Activated CD4-positive, alpha-beta T cell treated with anti-CD3 and anti-CD28 coated beads for 36 hours (primary cell): ENCODE measurements around the gene HGD. TPM values are rescaled to one million over a fixed set of nuclear protein-coding genes. Genes with fewer than 3 reads are reported as not detected.
"Not testable (repeated sequence)": the region's sequence is repeated elsewhere in the genome, so short reads cannot be mapped to it uniquely, and the experiment has no call there.

Experiments used
- ATAC-seq: fragments of 200-7000 bp; cut with Tn5 transposase; one replicate; pipeline ENCODE4 v1.10.0; 2021; ENCODE audit warnings: mild to moderate bottlenecking, moderate library complexity
- CTCF ChIA-PET: fragments of 350-600 bp; sonication (Branson Sonifier 250); formaldehyde crosslinking; loops from one replicate; lab custom pipeline; 2021; ENCODE audit warnings: antibody characterized with exemption; lab: Charles Lee
- POLR2A ChIA-PET: fragments of 350-600 bp; sonication (Branson Sonifier 250); formaldehyde crosslinking; loops from one replicate; lab custom pipeline; 2021; ENCODE audit warnings: antibody characterized with exemption, inconsistent platforms; lab: Charles Lee
- DNase-seq: peaks from one replicate; pipeline ENCODE4 v3.0.0-alpha.2; 2020
- H3K27ac Mint-ChIP-seq: one replicate; pipeline ENCODE4 v1.8.0; 2021; ENCODE audit warnings: mixed read lengths
- H3K27me3 Mint-ChIP-seq: one replicate; pipeline ENCODE4 v1.8.0; 2021; ENCODE audit warnings: mixed read lengths
- H3K36me3 Mint-ChIP-seq: one replicate; pipeline ENCODE4 v1.8.0; 2021; ENCODE audit warnings: low read depth, mixed read lengths
- H3K4me1 Mint-ChIP-seq: one replicate; pipeline ENCODE4 v1.8.0; 2021; ENCODE audit warnings: mixed read lengths
- H3K4me3 Mint-ChIP-seq: one replicate; pipeline ENCODE4 v1.8.0; 2021; ENCODE audit warnings: mild to moderate bottlenecking, moderate library complexity, mixed read lengths
- H3K9me3 Mint-ChIP-seq: one replicate; pipeline ENCODE4 v1.8.0; 2021; ENCODE audit warnings: low read depth, mixed read lengths
- intact Hi-C, 2 experiments: fragments of 100-400 bp; cut with DNase I in 1 of 2; cut with micrococcal nuclease in 1 of 2; formaldehyde crosslinking; loops; one replicate each; pipeline versions ENCODE4 v1.14.2 to v1.15.1; 2022 to 2024; cut with DNase I, micrococcal nuclease
- total RNA-seq, 2 experiments: library from RNA; stranded (reverse); gene quantifications; one replicate each; pipeline ENCODE4 v1.2.3, GENCODE V29; 2021

Gene HGD
- total RNA-seq, 2 experiments from 2014 or later: 0.16 to 0.58 TPM

DNA sequence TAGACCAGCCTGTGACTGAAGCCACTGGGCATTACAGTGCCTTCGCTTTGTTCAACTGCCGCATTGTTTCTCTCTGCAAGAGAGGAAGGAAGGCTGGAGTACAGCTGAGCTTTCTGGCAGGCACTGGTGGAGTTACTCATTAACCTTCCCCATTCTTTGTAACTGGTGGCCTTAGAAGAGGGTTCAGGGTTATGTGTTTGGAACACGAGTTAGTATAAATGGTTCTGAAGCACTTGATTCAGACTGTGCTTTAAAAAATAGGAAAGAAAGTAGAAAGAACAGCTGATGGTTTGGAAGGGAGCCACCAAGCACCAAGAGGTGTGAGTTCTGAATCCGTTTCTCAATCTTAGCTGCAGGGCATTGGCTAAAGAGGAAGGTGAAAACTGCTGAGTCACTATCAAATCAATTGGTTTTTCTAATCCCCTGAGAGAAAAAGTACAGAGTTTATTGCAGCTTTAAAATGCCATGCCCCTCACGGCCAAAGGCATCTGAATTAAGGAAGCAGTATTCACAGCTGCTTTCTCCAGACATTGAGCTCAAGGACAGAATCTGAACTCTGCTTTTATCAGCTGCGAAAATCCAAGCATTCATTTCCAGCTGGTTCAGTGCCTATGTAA lies 3.6 kb downstream of the HGD start:
- H3K36me3 Mint-ChIP-seq: peaks cover 4% of the 10 kb centered on the region
- CTCF ChIA-PET: interaction anchor here (0.6 kb wide), 1 partner anchor 118 kb away, joined by 4 read pairs; no protein-coding TSS in a partner anchor
- DNase-seq: no peak
- H3K27me3 Mint-ChIP-seq: peaks cover 2% of the 10 kb centered on the region
- H3K9me3 Mint-ChIP-seq: peaks cover 10% of the 10 kb centered on the region
- no peak overlapping the region for H3K27ac Mint-ChIP-seq
- H3K4me3 Mint-ChIP-seq: no peak overlapping the region
- intact Hi-C loops: no loop called here
- POLR2A ChIA-PET: no interaction called here
- no peak for ATAC-seq
- peaks cover 4% of the 10 kb centered on the region for H3K4me1 Mint-ChIP-seq

DNA sequence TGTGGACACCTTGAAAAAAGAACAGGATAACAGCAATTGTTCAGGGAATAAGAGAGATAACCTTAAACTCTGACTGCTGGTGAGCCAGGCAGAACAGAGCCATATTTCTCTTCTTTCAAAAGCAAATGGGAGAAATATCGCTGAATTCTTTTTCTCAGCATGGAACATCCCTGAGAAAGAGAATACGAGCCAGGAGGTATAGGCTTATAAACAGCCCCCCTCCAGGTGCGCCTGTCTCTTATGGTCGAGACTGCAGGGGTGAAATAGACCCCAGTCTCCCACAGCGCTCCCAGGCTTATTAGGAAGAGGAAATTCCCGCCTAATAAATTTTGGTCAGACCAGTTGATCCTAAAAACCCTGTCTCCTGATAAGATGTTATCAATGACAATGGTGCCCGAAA lies 4.8 kb downstream of the HGD start:
- peaks cover 10% of the 10 kb centered on the region for H3K9me3 Mint-ChIP-seq
- H3K27me3 Mint-ChIP-seq, DNase-seq, CTCF ChIA-PET, POLR2A ChIA-PET, H3K36me3 Mint-ChIP-seq, H3K4me3 Mint-ChIP-seq, ATAC-seq, H3K4me1 Mint-ChIP-seq, H3K27ac Mint-ChIP-seq, intact Hi-C loops: not testable (repeated sequence)

DNA sequence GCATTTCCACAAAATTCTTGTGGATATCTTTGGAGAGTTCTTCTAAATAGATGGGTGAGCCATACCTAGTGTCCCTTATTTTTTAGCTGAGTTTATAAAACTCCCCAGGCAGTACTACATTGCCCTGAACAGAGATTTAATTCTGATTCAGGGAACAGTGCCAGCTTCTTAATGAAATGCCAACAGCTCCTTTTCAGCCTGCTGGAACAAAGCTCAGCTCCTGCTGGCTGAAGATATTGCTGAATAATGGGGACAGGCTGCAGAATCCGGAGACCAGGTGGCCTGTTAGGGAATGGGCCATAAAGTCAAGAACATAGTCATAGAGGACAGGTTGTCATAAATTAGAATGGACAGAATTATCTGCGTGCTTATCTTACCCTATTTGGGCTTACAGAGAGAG lies 8.9 kb downstream of the HGD start:
- peaks cover 5% of the 10 kb centered on the region for H3K36me3 Mint-ChIP-seq
- ChIA-PET POLR2A (no interaction called here), CTCF (no interaction called here)
- H3K27me3 Mint-ChIP-seq: peaks cover 2% of the 10 kb centered on the region
- H3K27ac Mint-ChIP-seq: no peak overlapping the region
- DNase-seq (no peak), ATAC-seq (no peak)
- no peaks in the 10 kb centered on the region for H3K4me1 Mint-ChIP-seq
- H3K4me3 Mint-ChIP-seq: no peak overlapping the region
- H3K9me3 Mint-ChIP-seq: peaks cover 10% of the 10 kb centered on the region
- intact Hi-C loops: no loop called here

DNA sequence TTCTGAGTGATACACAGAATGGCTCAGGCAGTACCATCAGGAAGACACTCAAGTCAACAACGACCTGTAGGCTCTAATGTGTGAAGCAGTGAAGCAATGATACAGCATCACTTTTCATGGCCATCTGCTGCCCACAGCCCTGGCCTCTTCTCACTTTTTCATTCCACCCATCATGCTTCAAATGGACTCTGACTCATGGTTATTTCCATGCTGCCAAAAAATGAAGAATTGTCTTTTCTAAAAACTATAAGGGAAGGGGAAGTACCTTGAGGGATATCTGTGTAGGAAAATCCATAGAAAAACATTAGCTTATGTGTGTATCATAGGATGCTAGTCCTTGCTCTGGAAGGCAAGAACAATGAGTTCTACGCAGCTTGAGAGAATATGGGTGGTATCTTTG lies 11.5 kb downstream of the HGD start:
- intact Hi-C loops: no loop called here
- Mint-ChIP-seq H3K27ac (no peak overlapping the region), H3K4me1 (no peaks in the 10 kb centered on the region), H3K4me3 (no peak overlapping the region), H3K9me3 (no peaks in the 10 kb centered on the region), H3K36me3 (peaks cover 1% of the 10 kb centered on the region), H3K27me3 (no peaks in the 10 kb centered on the region)
- POLR2A ChIA-PET: no interaction called here
- CTCF ChIA-PET: no interaction called here
- DNase-seq: no peak
- no peak for ATAC-seq

DNA sequence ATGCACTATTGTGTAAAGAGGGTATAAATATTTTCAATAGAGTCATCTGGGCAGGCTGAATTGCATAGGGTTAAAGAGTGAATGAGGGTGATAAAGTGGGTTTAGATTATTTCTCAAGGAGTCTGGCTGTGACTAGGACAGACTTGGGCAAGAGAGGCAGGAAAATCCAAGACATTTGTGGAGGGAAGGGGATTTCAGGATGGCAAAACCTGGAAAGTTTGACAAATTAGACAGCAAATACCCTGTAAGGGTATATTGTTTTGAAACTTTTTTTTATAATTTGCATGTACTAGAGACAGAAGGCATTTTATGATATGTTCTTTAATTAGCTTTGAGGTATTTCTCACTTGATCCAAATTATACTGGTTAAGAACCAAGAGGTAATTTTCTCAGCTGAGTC lies 17.1 kb downstream of the HGD start:
- no peak overlapping the region for H3K27ac Mint-ChIP-seq
- intact Hi-C loops: no loop called here
- ATAC-seq: no peak
- H3K4me3 Mint-ChIP-seq: no peak overlapping the region
- DNase-seq: no peak
- no peaks in the 10 kb centered on the region for H3K9me3 Mint-ChIP-seq
- H3K36me3 Mint-ChIP-seq: peaks cover under 1% of the 10 kb centered on the region
- H3K4me1 Mint-ChIP-seq: no peaks in the 10 kb centered on the region
- H3K27me3 Mint-ChIP-seq: peaks cover 3% of the 10 kb centered on the region
- CTCF ChIA-PET: no interaction called here
- POLR2A ChIA-PET: no interaction called here

DNA sequence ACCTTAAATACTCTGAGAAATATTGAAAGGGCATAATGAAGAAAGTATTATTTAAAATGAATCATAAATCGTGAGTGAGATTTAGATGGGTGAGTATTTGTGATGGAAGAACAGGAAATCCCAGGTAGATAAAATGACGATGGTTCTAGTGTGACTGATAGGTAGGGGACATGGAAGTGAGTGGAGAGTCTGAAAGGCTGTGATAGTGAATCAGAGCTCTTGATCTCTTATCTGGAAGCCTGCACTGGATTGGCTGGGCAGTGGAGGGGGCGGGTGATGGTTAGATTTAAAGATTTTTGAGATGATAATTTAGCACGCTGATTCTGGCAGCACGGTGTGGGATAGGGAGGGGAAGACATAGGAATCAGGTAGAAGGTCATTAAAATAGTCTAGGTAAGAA lies 20.1 kb downstream of the HGD start:
- ChIA-PET CTCF (no interaction called here), POLR2A (no interaction called here)
- no peaks in the 10 kb centered on the region for H3K4me1 Mint-ChIP-seq
- H3K36me3 Mint-ChIP-seq: peaks cover 3% of the 10 kb centered on the region
- H3K4me3 Mint-ChIP-seq: no peak overlapping the region
- H3K27me3 Mint-ChIP-seq: peaks cover 3% of the 10 kb centered on the region
- ATAC-seq (no peak), DNase-seq (no peak)
- H3K27ac Mint-ChIP-seq: no peak overlapping the region
- intact Hi-C loops: no loop called here
- no peaks in the 10 kb centered on the region for H3K9me3 Mint-ChIP-seq

DNA sequence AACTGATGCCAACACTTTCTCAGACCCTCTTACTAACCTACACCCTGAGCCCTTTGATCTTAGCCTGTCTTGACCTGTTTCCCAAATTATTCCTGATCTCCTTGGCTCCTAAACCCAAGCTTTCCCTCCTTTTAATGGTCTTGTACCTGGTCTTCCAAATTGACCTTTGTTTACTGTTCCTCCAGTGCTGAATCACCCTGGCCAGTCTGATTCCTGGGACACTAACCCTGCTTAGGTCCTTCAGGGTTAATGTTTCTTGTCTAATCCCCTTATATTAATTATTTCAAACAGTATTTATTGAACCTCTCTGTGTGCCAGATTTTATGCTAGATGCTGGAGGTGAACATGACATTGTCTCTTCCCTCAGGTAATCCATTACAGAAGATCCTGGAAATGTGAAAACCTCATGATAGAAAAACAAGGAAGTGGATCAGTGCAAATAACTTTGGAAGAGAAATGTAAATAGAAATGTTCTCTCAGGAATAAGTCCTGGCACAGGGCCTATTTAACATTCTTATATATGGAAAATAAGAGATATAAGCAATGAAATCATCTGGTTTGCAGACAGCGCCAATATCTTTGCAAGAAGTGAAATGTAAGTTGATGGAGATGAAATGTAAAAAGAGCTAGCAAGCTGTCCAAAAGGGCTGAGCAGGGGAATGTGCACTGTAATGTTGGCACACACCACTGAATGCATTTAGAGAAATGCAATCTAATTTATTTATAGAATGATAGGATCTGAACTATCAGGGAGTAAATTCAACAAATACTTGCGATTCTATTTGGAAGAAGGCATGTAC lies 20.7 kb downstream of the HGD start:
- peaks cover 3% of the 10 kb centered on the region for H3K27me3 Mint-ChIP-seq
- intact Hi-C loops: no loop called here
- H3K4me1 Mint-ChIP-seq: no peaks in the 10 kb centered on the region
- peaks cover 3% of the 10 kb centered on the region for H3K36me3 Mint-ChIP-seq
- no peak for ATAC-seq
- no peak overlapping the region for H3K27ac Mint-ChIP-seq
- no peak overlapping the region for H3K4me3 Mint-ChIP-seq
- CTCF ChIA-PET: interaction anchor here (0.7 to 0.9 kb wide), 2 partner anchors 134 to 495 kb away, joined by 3 read pairs; no protein-coding TSS in a partner anchor
- POLR2A ChIA-PET: no interaction called here
- H3K9me3 Mint-ChIP-seq: no peaks in the 10 kb centered on the region
- no peak for DNase-seq

DNA sequence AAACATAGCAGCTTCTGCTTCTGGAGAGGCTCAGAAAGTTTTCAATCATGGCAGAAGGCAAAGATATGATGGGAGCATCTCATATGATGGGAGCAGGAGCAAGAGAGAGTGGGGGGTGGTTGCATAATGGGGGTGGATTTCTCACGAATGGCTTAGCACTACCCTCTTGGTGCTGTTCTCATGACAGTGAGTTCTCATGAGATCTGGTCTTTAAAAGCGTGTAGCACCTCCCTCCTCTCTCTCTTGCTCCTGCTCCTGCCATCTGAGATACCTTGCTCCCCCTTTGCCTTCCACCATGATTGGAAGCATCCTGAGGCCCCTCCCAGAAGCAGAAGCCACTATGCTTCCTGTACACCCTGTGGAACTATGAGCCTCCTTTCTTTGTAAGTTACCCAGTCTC lies 22.2 kb downstream of the HGD start:
- ATAC-seq (no peak), DNase-seq (no peak)
- no peak overlapping the region for H3K4me3 Mint-ChIP-seq
- H3K36me3 Mint-ChIP-seq: peaks cover 3% of the 10 kb centered on the region
- intact Hi-C loops: no loop called here
- POLR2A ChIA-PET: no interaction called here
- H3K27me3 Mint-ChIP-seq: peaks cover 3% of the 10 kb centered on the region
- CTCF ChIA-PET: no interaction called here
- H3K9me3 Mint-ChIP-seq: no peaks in the 10 kb centered on the region
- H3K4me1 Mint-ChIP-seq: no peaks in the 10 kb centered on the region
- H3K27ac Mint-ChIP-seq: no peak overlapping the region

DNA sequence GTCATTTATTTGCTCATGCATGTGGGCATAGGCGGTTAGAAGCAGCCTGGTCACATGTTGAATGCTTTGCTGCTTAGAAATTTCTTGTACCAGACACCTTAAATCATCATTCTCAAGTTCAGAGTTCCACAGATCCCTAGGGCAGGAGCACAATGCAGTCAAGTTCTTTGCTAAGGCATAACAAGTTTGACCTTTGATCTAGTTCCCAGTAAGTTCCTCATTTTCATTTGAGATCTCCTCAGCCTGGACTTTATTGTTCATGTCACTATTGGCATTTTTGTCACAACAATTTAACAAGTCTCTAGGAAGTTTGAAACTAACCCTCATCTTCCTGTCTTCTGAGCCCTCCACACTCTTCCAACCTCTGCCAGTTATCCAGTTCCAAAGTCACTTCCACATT lies 22.8 kb downstream of the HGD start:
- Mint-ChIP-seq H3K9me3 (no peaks in the 10 kb centered on the region), H3K27me3 (peaks cover 3% of the 10 kb centered on the region), H3K4me1 (no peaks in the 10 kb centered on the region), H3K4me3 (no peak overlapping the region), H3K27ac (no peak overlapping the region), H3K36me3 (peaks cover 3% of the 10 kb centered on the region)
- ATAC-seq (no peak), DNase-seq (no peak)
- POLR2A ChIA-PET: no interaction called here
- intact Hi-C loops: no loop called here
- CTCF ChIA-PET: no interaction called here

DNA sequence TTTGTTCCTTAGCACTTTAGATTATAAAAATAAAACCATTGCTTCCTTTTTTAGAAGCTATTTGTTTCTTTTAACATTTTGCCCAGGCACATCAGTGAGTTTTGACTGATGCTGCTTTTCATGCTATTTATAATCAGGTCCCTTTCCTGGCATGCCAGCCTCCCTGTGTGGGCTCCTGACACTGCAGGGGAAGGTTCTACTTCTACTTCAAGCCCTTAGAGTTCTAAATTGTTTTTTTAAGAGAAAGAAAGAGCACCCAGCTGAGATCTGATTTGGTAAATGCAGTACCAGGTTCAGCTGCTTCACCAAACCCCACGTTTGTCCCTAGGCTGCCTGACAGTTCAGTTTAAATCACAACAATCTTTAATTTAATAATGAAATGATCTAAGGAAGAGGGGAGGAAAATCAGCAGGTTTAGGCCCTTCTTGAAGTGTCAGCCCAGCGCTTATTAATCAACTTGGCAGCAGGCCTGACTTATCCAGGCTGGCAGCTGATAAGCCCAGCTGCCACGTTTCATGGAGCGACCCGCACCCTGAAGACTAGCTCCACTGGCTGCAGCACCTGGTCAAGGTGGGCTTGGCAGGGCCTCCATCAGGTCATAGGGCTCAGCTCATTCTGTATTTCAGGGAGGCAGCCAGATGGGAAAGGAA lies 29.0 kb downstream of the HGD start:
- Mint-ChIP-seq H3K27ac (no peak overlapping the region), H3K4me3 (no peak overlapping the region), H3K27me3 (no peaks in the 10 kb centered on the region), H3K4me1 (no peaks in the 10 kb centered on the region), H3K9me3 (no peaks in the 10 kb centered on the region), H3K36me3 (no peaks in the 10 kb centered on the region)
- CTCF ChIA-PET: no interaction called here
- POLR2A ChIA-PET: no interaction called here
- intact Hi-C loops: no loop called here
- no peak for DNase-seq
- no peak for ATAC-seq

DNA sequence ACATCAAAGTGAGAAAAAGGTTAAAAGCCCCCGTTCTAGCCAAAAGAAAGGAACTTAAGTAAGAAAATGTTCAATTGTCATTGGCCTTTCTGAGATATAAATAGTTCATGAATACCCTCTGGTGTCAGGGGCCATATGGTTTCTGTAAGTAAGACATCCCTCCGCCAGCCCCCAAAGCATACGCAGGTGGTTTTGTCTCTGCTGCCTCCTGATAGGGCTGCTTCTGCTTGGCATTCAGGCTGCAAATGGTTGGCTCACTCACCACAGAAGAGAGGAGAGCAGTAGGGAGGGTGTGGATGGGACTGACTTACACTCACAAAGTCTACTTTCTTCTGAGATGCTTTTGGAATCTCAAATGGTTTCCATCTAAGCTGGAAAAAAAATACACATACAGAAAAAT lies 29.8 kb downstream of the HGD start:
- ChIA-PET CTCF (no interaction called here), POLR2A (no interaction called here)
- no peaks in the 10 kb centered on the region for H3K4me1 Mint-ChIP-seq
- no peaks in the 10 kb centered on the region for H3K36me3 Mint-ChIP-seq
- no peak overlapping the region for H3K27ac Mint-ChIP-seq
- no peaks in the 10 kb centered on the region for H3K9me3 Mint-ChIP-seq
- no peaks in the 10 kb centered on the region for H3K27me3 Mint-ChIP-seq
- no peak for ATAC-seq
- intact Hi-C loops: no loop called here
- DNase-seq: no peak
- H3K4me3 Mint-ChIP-seq: no peak overlapping the region

DNA sequence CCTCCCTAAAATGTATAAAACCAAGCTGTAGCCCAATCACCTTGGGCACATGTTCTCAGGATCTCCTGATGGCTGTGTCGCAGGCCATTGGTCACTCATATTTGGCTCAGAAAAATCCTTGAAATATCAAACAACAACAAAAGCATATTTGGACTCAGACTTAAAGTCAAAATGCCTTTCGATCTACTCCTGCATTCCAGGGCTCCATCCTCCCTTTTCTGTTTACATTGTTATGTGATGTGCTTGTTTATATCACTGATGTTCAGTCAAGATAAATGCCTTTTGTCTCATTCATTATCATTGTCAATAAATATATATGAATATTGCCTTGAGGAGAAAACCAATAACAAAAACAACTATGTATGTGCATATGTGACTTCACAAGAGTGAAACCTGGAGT lies 31.7 kb downstream of the HGD start:
- ChIA-PET CTCF (no interaction called here), POLR2A (no interaction called here)
- ATAC-seq (no peak), DNase-seq (no peak)
- Mint-ChIP-seq H3K27ac (no peak overlapping the region), H3K27me3 (no peaks in the 10 kb centered on the region), H3K36me3 (no peaks in the 10 kb centered on the region), H3K4me3 (no peak overlapping the region), H3K9me3 (no peaks in the 10 kb centered on the region), H3K4me1 (no peaks in the 10 kb centered on the region)
- intact Hi-C loops: no loop called here
